Tongue (tissue), 2 donors: Measurements from ENCODE around the gene SLC25A6. TPM values are rescaled to one million over a fixed set of nuclear protein-coding genes. Genes with fewer than 3 reads are reported as not detected.
"Not testable (repeated sequence)": the region's sequence is repeated elsewhere in the genome, so short reads cannot be mapped to it uniquely, and the experiment has no call there.

Experiments
- DNase-seq: peaks from one replicate; pipeline ENCODE4 v3.0.0-alpha.2; 2015
- total RNA-seq: library from RNA; depleted of rRNA; stranded (reverse); fragments of >200 nt; gene quantifications from one replicate; pipeline ENCODE4 v1.2.3, GENCODE V29; 2014

The SLC25A6 gene
- total RNA-seq, 1 donor from 2014 or later: 162 TPM

- no peak for DNase-seq
Observed at GRCh38 chrX:1354036-1355019, 37.6 kb downstream of the SLC25A6 start.

- DNase-seq: no peak
Observed at GRCh38 chrX:1351981-1352714, 39.8 kb downstream of the SLC25A6 start.

- DNase-seq: not testable (repeated sequence)
Observed at GRCh38 chrX:1349606-1350005, 42.3 kb downstream of the SLC25A6 start.

- DNase-seq: no peak
Observed at GRCh38 chrX:1341545-1342184, 50.2 kb downstream of the SLC25A6 start.

GRCh38 chrX:1336948-1337779 lies 54.7 kb downstream of the SLC25A6 start:
- no peak for DNase-seq

- DNase-seq: no peak
Observed at GRCh38 chrX:1336331-1336943, 55.5 kb downstream of the SLC25A6 start, which contains the start of gene IL3RA. TSS of gene IL3RA (plus strand) at chrX:1336785. CDS start at chrX:1341766, 4,981 bp downstream.

Other genes with a start within 250 kb of the SLC25A6 start
- gene CRLF2, start 179.5 kb downstream of the SLC25A6 start, total RNA-seq: not detected
- gene CSF2RA, start 123.3 kb downstream of the SLC25A6 start, total RNA-seq: 3.2 TPM
- gene IL3RA, start 55.3 kb downstream of the SLC25A6 start, total RNA-seq: 10.7 TPM
- gene ASMTL, start 60.8 kb upstream of the SLC25A6 start, total RNA-seq: 18.8 TPM
- gene P2RY8, start 145.1 kb upstream of the SLC25A6 start, total RNA-seq: 0.82 TPM
- 31.5 TPM for gene AKAP17A, start 199.5 kb upstream of the SLC25A6 start, total RNA-seq
- gene ASMT, start 222.9 kb upstream of the SLC25A6 start, total RNA-seq: not detected